ENCODE data around the gene COLQ. TPM values are rescaled to one million over a fixed set of nuclear protein-coding genes. Genes with fewer than 3 reads are reported as not detected.
"Not testable (repeated sequence)": the region's sequence is repeated elsewhere in the genome, so short reads cannot be mapped to it uniquely, and the experiment has no call there.

COLQ gene
- total RNA-seq, 2 donors from 2014 or later: 1.3 to 2.0 TPM

DNA sequence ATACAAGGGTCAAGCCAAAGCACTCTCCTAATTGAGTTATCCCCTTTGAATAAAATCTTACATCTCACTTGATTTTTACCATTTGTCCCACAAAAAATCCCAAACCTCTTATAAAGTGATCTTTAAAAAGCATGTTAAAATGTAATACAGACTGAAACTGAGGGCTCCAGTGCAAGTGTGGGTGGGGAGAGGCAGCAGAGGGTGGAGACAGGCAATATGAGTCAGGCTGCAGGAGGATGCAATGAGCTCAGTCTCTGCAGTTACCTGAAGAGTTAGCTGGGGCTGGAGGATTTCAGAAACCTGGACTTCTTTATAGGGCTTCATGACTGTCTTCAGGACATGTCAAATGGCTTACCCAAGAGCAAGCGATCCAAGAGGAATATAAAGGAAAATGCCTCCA lies 14.2 kb upstream of the COLQ start:
- Mint-ChIP-seq H3K4me3 (peak overlapping the region; percentile 40 to 85), H3K4me1 (ENCODE audit: low read depth) (peaks cover 44% of the 10 kb centered on the region), H3K36me3 (ENCODE audit: insufficient read depth in 2 of 2) (no peaks in the 10 kb centered on the region), H3K27ac (peak overlapping the region; percentile 55), H3K9me3 (no peaks in the 10 kb centered on the region), H3K27me3 (ENCODE audit: low read depth) (no peaks in the 10 kb centered on the region)
- peak; percentile 98 for ATAC-seq (replicated peaks in 1 of 2)
- DNase-seq: peak; percentile 60 to 64

DNA sequence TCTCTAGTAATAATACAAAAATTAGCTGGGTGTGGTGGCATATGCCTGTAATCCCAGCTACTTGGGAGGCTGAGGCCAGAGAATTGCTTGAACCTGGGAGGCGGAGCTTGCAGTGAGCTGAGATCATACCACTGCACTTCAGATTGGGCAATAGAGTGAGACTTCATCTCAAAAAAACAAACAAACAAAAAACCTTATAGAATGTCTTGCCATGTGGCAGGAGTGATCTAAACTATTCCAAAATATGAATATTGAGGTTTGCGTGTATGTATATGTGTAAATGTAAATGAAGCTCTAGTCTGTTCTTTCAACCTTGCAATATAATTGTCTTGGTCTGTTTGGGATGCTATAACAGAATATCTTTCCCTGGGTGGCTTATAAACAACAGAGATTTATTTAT lies 11.1 kb upstream of the COLQ start:
- not testable (repeated sequence) for H3K9me3 Mint-ChIP-seq; H3K27me3 Mint-ChIP-seq (ENCODE audit: low read depth); H3K27ac Mint-ChIP-seq; H3K4me3 Mint-ChIP-seq; H3K36me3 Mint-ChIP-seq (ENCODE audit: insufficient read depth in 2 of 2); ATAC-seq (replicated peaks in 1 of 2); DNase-seq
- H3K4me1 Mint-ChIP-seq (ENCODE audit: low read depth): peaks cover 47% of the 10 kb centered on the region

DNA sequence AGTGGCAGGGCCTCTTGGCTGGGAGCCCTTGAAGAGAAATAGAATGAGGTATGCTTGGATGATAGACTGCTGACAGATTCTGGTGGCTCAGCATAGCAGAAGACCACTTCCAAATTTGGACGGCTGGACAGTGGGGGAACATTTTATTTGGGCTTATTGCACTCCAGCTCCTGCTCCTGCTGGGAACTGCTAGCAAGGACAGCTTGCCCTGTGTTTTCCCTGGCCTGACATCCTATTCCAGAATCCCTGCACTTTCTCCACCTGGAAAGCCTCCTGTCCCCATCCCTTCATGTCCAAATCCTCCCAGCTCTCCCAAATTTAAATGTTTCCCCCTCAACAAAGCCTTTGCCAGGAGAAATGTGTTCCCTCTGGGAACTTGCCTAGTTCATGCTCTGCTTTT lies 9.8 kb upstream of the COLQ start:
- no peak for DNase-seq
- H3K36me3 Mint-ChIP-seq (ENCODE audit: insufficient read depth in 2 of 2): no peaks in the 10 kb centered on the region
- H3K27me3 Mint-ChIP-seq (ENCODE audit: low read depth): no peaks in the 10 kb centered on the region
- H3K9me3 Mint-ChIP-seq: no peaks in the 10 kb centered on the region
- no peak for ATAC-seq (replicated peaks in 1 of 2)
- no peak overlapping the region for H3K27ac Mint-ChIP-seq
- H3K4me3 Mint-ChIP-seq: no peak overlapping the region
- peaks cover 34% of the 10 kb centered on the region for H3K4me1 Mint-ChIP-seq (ENCODE audit: low read depth)

DNA sequence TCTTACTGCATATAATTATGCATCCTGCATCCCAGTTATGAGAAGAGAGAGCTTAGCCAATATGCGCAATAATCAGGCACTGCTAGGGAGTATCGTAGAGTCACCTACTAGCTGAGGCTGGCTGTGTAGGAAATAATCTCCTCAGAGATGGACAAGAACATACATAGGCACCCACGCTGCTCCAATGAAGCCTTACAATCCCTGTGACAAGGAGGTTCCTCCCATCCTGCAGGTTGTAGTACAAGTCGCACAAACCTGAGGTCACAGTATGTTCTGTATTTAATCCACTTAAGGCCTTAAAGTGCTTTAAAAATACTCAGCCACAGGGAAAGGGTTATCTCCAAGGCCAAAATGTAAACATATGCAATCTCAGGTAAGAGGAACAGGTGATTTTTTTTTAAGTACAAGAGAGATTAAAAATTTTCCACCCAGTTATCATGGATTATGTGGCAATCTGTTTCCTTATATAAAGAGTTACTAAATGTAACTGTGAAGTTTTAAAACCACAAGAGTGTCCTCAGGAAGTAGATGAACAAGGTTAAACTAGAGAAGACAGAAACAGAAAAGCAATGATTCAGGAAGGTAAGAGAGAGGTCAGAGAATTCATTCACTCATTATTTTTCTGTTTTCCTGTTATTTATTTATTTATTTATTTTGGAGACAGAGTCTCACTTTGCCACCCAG lies 7.5 kb upstream of the COLQ start:
- peaks cover 17% of the 10 kb centered on the region for H3K4me1 Mint-ChIP-seq (ENCODE audit: low read depth)
- H3K9me3 Mint-ChIP-seq: no peaks in the 10 kb centered on the region
- H3K27ac Mint-ChIP-seq: peak overlapping the region; percentile 14
- no peak for ATAC-seq (replicated peaks in 1 of 2)
- DNase-seq: no peak
- no peaks in the 10 kb centered on the region for H3K27me3 Mint-ChIP-seq (ENCODE audit: low read depth)
- H3K4me3 Mint-ChIP-seq: peak overlapping the region in 1 of 2 donors; percentile 2
- no peaks in the 10 kb centered on the region for H3K36me3 Mint-ChIP-seq (ENCODE audit: insufficient read depth in 2 of 2)

DNA sequence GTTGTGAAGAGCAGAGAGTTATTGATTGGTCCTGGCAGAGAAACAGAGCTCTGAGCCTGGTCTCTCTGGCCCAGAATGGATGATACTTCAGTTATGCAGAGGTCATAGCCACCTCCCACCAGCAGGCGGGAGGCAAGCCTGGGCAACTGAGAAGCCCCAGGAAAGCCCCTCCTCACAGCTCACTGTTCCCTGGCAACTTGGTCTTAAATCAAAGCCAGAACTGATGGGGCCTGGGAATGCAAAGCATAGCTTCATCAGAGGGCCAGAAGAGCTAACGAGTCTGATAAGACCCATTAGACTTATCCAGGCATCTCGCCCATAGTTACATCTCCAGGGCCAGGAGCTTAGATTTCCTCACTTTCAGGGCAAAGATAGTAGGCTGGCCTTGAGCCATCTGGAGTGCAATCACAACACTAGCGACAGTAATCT lies 5.5 kb upstream of the COLQ start:
- Mint-ChIP-seq H3K36me3 (ENCODE audit: insufficient read depth in 2 of 2) (no peaks in the 10 kb centered on the region), H3K4me3 (no peak overlapping the region), H3K27me3 (ENCODE audit: low read depth) (no peaks in the 10 kb centered on the region), H3K27ac (no peak overlapping the region), H3K4me1 (ENCODE audit: low read depth) (peaks cover 17% of the 10 kb centered on the region), H3K9me3 (no peaks in the 10 kb centered on the region)
- ATAC-seq (replicated peaks in 1 of 2) (no peak), DNase-seq (peak in 1 of 2 donors; percentile 6)

DNA sequence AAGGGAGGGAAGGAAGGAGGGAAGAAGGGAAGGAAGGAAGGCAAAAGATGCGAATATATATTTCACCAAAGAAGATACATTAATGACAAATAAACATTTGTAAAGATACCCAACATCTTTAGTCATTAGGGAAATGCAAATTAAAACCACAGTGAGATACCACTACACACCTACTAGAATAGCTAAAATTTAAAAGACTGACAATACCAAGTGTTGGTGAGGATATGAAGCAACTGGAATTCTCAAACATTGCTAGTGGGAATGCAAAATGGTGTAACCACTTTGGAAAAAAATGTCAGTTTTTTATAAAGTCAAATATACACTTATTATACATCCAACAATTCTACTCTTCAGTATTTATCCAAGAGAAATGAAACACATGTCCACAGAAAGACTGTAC lies 4.3 kb upstream of the COLQ start:
- Mint-ChIP-seq H3K36me3 (ENCODE audit: insufficient read depth in 2 of 2) (no peaks in the 10 kb centered on the region), H3K27me3 (ENCODE audit: low read depth) (peaks cover 11% of the 10 kb centered on the region), H3K27ac (no peak overlapping the region), H3K9me3 (no peaks in the 10 kb centered on the region), H3K4me1 (ENCODE audit: low read depth) (peaks cover 29% of the 10 kb centered on the region), H3K4me3 (no peak overlapping the region)
- ATAC-seq (replicated peaks in 1 of 2) (no peak), DNase-seq (no peak)

DNA sequence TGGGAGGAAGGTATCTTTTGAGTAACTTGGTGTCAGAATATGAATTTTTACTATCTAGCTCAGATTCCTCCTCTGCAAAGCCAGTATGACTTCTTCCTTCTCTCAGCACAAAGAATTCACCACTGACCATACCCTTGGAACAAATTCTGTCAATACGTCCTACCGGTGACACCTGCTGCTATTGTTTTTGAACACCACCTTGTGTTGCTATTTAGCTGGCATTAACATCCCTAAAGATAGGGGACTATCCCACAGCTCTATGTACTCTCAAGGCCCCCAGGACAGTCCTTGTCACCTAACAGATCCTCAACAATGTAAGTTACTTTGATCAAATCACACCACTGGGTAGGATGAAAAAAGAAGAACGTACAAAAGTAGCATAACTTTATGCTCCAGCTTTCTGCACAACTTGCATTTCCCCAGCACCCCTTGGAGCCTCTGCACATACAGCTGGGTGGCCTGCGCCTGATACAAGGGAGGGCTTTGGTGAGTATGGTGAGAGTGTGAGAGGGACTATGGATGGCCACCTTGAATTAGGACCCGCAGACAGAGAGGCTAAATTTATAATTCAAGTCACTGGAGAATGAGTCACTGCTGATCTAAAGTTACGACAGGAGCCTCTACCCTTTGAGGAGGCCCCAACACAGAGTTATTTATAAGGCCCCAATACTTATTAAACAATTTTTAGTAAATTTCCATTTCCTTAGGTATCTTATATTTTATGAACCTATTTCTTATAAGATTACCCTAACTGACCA lies 2.3 kb upstream of the COLQ start:
- H3K27ac Mint-ChIP-seq: no peak overlapping the region
- H3K9me3 Mint-ChIP-seq: no peaks in the 10 kb centered on the region
- peaks cover 11% of the 10 kb centered on the region for H3K27me3 Mint-ChIP-seq (ENCODE audit: low read depth)
- DNase-seq (no peak), ATAC-seq (replicated peaks in 1 of 2) (no peak)
- peaks cover 27% of the 10 kb centered on the region for H3K4me1 Mint-ChIP-seq (ENCODE audit: low read depth)
- no peaks in the 10 kb centered on the region for H3K36me3 Mint-ChIP-seq (ENCODE audit: insufficient read depth in 2 of 2)
- H3K4me3 Mint-ChIP-seq: no peak overlapping the region

DNA sequence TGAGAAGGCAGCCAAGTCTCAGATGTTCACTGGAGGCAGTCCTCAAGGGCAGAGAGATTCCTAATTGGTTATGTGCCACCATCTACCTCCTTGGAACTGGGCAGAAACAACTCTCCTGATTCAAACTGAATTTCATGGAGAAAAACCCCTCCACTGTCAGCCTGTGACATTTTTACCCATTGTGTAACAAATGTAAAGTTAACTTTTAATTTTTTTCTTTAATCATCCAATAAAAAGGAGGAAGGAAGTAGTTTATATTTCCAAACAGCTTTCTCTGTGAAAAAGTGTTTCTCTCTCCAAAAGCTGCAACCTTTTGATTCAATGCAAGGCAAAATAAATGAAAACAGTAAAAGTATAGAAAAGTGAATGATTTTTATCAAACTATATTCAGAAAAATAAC lies 510 bp upstream of the COLQ start:
- Mint-ChIP-seq H3K4me1 (ENCODE audit: low read depth) (peaks cover 24% of the 10 kb centered on the region), H3K4me3 (no peak overlapping the region), H3K36me3 (ENCODE audit: insufficient read depth in 2 of 2) (no peaks in the 10 kb centered on the region), H3K27me3 (ENCODE audit: low read depth) (peaks cover 11% of the 10 kb centered on the region), H3K27ac (no peak overlapping the region), H3K9me3 (no peaks in the 10 kb centered on the region)
- no peak for ATAC-seq (replicated peaks in 1 of 2)
- DNase-seq: no peak

DNA sequence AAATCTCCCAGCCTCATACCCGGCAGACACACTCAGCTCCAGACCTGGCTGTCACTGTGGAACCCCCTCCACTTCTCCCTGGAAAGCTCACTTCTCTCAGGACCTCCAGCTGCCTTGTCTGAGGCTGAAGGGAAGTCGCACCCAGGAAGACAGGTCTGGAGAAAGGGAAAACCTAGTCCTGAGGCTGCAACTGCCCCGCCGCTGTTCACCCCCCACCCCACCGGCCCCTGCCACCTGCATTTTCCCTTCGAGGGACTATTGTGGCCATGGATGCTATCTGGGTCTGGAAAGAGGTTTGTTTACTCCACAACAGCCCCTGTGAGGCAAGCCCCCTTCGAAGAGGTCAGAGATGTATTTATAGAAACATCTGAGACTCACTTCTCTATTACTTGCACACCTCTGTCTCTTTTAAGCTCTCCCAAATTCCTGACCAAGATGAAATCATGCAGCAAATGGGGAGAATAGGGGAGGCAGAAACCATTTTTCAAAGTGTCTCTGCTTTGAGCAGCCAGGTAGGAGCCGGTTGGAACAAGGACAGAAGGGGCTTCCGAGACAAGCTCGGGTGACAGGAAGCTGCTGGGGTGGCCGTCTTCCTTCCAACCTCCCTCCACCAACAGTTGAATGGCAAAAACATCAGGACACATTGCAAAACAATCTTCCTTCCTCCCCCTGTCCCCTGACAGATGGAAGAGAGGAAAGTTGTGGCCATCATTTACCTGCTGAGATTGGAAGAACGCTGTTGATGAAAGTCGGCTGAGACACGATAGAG lies 518 bp downstream of the COLQ start:
- DNase-seq (no peak), ATAC-seq (replicated peaks in 1 of 2) (no peak)
- H3K27ac Mint-ChIP-seq: no peak overlapping the region
- H3K9me3 Mint-ChIP-seq: no peaks in the 10 kb centered on the region
- H3K4me3 Mint-ChIP-seq: peak overlapping the region in 1 of 2 donors; percentile 47
- peaks cover 24% of the 10 kb centered on the region for H3K4me1 Mint-ChIP-seq (ENCODE audit: low read depth)
- H3K36me3 Mint-ChIP-seq (ENCODE audit: insufficient read depth in 2 of 2): no peaks in the 10 kb centered on the region
- peaks cover 11% of the 10 kb centered on the region for H3K27me3 Mint-ChIP-seq (ENCODE audit: low read depth)

DNA sequence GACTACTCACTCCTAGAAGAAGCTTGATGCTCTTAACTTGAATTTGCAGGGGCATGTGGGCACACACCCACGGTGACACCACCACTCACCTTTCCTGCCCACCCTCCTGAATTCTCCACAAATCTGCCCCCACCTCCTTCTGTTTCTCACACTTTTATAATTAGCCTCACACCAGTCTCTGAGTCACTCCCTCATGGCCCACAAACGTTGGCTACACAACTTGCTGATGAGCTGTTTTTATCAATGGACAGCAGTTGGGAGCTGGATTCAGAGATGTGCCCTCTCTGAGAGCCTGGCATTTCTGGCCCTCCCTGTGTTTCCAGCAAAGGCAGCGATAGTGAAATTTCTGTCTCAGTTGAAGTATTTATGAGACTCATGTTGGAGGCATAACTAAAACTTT lies 1.3 kb downstream of the COLQ start:
- peak overlapping the region in 1 of 2 donors; percentile 2 for H3K4me3 Mint-ChIP-seq
- H3K4me1 Mint-ChIP-seq (ENCODE audit: low read depth): peaks cover 24% of the 10 kb centered on the region
- peaks cover 11% of the 10 kb centered on the region for H3K27me3 Mint-ChIP-seq (ENCODE audit: low read depth)
- no peaks in the 10 kb centered on the region for H3K9me3 Mint-ChIP-seq
- H3K27ac Mint-ChIP-seq: no peak overlapping the region
- peak in 1 of 2 donors; percentile 53 for ATAC-seq (replicated peaks in 1 of 2)
- no peaks in the 10 kb centered on the region for H3K36me3 Mint-ChIP-seq (ENCODE audit: insufficient read depth in 2 of 2)
- DNase-seq: peak; percentile 3 to 5

DNA sequence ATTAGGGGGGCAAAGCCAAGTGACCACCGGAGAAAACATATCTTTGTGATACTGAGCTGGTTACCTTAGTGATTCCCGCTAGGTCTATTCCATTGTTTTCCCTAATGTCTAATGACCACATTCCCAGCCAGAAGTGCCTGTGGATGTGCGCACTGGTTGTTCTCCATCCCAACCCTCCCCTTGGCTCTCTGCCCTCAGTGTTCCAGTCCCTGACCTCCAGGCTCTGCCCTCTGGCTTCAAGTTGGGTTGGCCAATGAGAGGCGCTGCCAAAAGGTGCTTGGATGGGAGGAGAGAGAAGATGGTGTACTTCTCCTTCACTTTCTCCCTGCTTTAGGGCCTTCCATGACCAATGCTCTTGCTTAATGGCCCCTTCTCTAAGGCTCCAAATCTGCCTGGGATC lies 2.4 kb downstream of the COLQ start:
- H3K27me3 Mint-ChIP-seq (ENCODE audit: low read depth): peaks cover 11% of the 10 kb centered on the region
- no peaks in the 10 kb centered on the region for H3K9me3 Mint-ChIP-seq
- no peak for DNase-seq
- H3K27ac Mint-ChIP-seq: no peak overlapping the region
- peaks cover 24% of the 10 kb centered on the region for H3K4me1 Mint-ChIP-seq (ENCODE audit: low read depth)
- ATAC-seq (replicated peaks in 1 of 2): no peak
- no peak overlapping the region for H3K4me3 Mint-ChIP-seq
- no peaks in the 10 kb centered on the region for H3K36me3 Mint-ChIP-seq (ENCODE audit: insufficient read depth in 2 of 2)

DNA sequence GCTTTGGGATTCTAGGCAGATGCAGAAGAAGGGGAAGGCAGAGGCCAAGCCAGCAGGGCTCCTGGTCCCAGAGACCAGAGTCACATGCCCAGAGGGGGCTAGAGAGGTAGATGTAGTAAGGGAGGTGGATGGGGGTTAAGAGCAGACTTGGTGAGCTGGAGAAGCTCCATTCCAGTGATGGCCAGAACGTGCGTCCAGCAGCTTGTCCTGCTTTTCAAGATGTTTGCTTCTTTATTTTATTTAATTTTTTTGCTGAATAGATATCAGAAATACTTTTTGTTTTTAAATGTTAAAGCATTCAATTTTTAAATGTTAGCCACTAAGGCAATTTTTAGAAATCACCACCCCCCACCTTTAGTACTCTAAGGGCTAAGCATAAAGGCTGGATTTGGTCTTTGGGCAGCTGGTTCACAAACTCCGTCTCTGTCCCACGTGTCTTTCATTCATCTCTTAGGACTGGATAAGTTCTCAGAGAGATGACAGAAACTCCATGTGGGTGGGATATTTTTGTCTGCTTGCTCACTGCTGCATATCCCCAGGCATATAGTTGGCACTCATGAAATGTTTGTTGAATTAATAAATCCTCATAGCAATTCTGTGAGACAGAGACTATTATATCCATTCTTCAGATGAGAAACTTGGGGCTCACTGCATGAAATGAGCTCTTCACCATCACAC lies 6.7 kb downstream of the COLQ start:
- peaks cover 2% of the 10 kb centered on the region for H3K4me1 Mint-ChIP-seq (ENCODE audit: low read depth)
- no peaks in the 10 kb centered on the region for H3K9me3 Mint-ChIP-seq
- no peaks in the 10 kb centered on the region for H3K36me3 Mint-ChIP-seq (ENCODE audit: insufficient read depth in 2 of 2)
- H3K27me3 Mint-ChIP-seq (ENCODE audit: low read depth): no peaks in the 10 kb centered on the region
- H3K27ac Mint-ChIP-seq: no peak overlapping the region
- no peak for ATAC-seq (replicated peaks in 1 of 2)
- no peak for DNase-seq
- H3K4me3 Mint-ChIP-seq: no peak overlapping the region

Data from activated T-cell treated with anti-CD3 and anti-CD28 coated beads, Interleukin-2, amount 50 U/mL, for 72 hours (primary cell).